ENCODE measurements around the gene PPP1R13B. TPM values are rescaled to one million over a fixed set of nuclear protein-coding genes. Genes with fewer than 3 reads are reported as not detected.

Gene PPP1R13B
- polyA plus RNA-seq, 1 of the 3 experiments (the other 2 are of a cell fraction), result 5.7 TPM

GRCh38 chr14:103878180-103878579, 30.8 kb upstream of the PPP1R13B start:
- no peak overlapping the region for H2AFZ ChIP-seq (ENCODE audit: low read depth)
- ChIA-PET CTCF (interaction anchor here (0.9 to 1.6 kb wide), 3 partner anchors 23 to 70 kb away, joined by 3 to 5 read pairs (median 4); no protein-coding TSS in a partner anchor), POLR2A (interaction anchor here (1.0 kb wide), 1 partner anchor 57 kb away, joined by 3 read pairs; no protein-coding TSS in a partner anchor)
- no peak for DNase-seq
- no peak overlapping the region for H3K9ac ChIP-seq
- H3K79me2 ChIP-seq (ENCODE audit: insufficient read depth), result no peaks in the 10 kb centered on the region
- TF ChIP-seq USF2 (IDR thresholded peaks at IDR 0.05; ENCODE audit: borderline replicate concordance, low read depth, low read length) (no peak), CHD2 (IDR thresholded peaks at IDR 0.05; ENCODE audit: low read length, partially characterized antibody) (no peak), MXI1 (IDR thresholded peaks at IDR 0.05; ENCODE audit: low read depth, low read length) (no peak), GABPA (IDR thresholded peaks at IDR 0.05; ENCODE audit: low read depth) (no peak), TEAD4 (IDR thresholded peaks at IDR 0.05; ENCODE audit: borderline replicate concordance, insufficient read depth) (no peak), NFIC (IDR thresholded peaks at IDR 0.05; ENCODE audit: borderline replicate concordance) (no peak), EZH2phosphoT487 (IDR thresholded peaks at IDR 0.05; ENCODE audit: borderline replicate concordance, low read depth) (no peak), IRF3 (IDR thresholded peaks at IDR 0.05; ENCODE audit: low read depth, low read length) (no peak), FOSL2 (IDR thresholded peaks at IDR 0.05; ENCODE audit: borderline replicate concordance, low read depth) (no peak), RXRA (IDR thresholded peaks at IDR 0.05; ENCODE audit: borderline replicate concordance, low read depth) (no peak)
- TF ChIP-seq, protein P1, sequence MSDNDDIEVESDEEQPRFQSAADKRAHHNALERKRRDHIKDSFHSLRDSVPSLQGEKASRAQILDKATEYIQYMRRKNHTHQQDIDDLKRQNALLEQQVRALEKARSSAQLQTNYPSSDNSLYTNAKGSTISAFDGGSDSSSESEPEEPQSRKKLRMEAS (IDR thresholded peaks at IDR 0.05; ENCODE audit: low read depth), result no peak
- H3K36me3 ChIP-seq (replicated peaks in 1 of 2; ENCODE audit: control insufficient read depth in 1 of 2, insufficient read depth in 2 of 2, low read length in 1 of 2), result no peaks in the 10 kb centered on the region
- peaks cover 0 to 34% of the 10 kb centered on the region in 2 experiments; a peak in 1 of 4 replicates for H3K4me1 ChIP-seq (ENCODE audit: control insufficient read depth in 1 of 2, insufficient read depth in 2 of 2, low read depth in 1 of 2, low read length in 1 of 2)
- no peak overlapping the region for H3K4me2 ChIP-seq
- no peaks in the 10 kb centered on the region for H3K9me2 ChIP-seq
- no peak overlapping the region for H3K4me3 ChIP-seq (ENCODE audit: low read depth in 2 of 2, low read length in 1 of 2)
- no peaks in the 10 kb centered on the region for H4K20me1 ChIP-seq (ENCODE audit: insufficient read depth)
- no peaks in the 10 kb centered on the region for H3F3A ChIP-seq (replicated peaks; ENCODE audit: insufficient read depth)
- WGBS (ENCODE audit: low lambda C conversion rate), result 93% methylated on average over 11 of the region's 11 CpGs
- H3K9me3 ChIP-seq, result no peaks in the 10 kb centered on the region
- H3K27ac ChIP-seq (ENCODE audit: low read depth in 2 of 2, low read length in 1 of 2), result no peak overlapping the region
- H3K27me3 ChIP-seq (ENCODE audit: insufficient read depth), result no peaks in the 10 kb centered on the region

DNA sequence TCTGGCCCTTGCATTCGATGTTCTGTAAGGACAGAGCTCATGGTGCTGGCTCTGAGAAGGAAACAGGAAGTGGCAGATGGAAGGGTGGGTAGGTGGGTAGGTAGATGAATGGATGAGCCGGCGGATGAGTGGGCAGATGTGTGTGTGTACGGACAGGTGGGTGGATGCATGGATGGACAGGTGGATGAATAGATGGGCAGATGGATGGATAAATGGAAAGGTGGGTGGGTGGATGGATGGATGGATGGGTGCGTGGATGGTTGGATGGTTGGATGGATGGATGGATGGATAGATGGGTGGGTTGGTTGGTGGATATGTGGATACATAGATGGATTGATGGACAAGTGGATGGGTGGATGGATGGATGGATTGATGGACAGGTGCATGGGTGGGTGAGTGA, 27.6 kb upstream of the PPP1R13B start:
- ChIA-PET CTCF (no interaction called here), POLR2A (no interaction called here)
- Histone ChIP-seq H3K9me3 (no peaks in the 10 kb centered on the region), H2AFZ (ENCODE audit: low read depth) (no peak overlapping the region), H3K4me2 (no peak overlapping the region), H3K9ac (no peak overlapping the region), H3K4me1 (ENCODE audit: control insufficient read depth in 1 of 2, insufficient read depth in 2 of 2, low read depth in 1 of 2, low read length in 1 of 2) (peaks cover 0 to 6% of the 10 kb centered on the region in 2 experiments; a peak in 1 of 4 replicates), H3K27me3 (ENCODE audit: insufficient read depth) (no peaks in the 10 kb centered on the region), H4K20me1 (ENCODE audit: insufficient read depth) (no peaks in the 10 kb centered on the region), H3K36me3 (replicated peaks in 1 of 2; ENCODE audit: control insufficient read depth in 1 of 2, insufficient read depth in 2 of 2, low read length in 1 of 2) (no peaks in the 10 kb centered on the region), H3K4me3 (ENCODE audit: low read depth in 2 of 2, low read length in 1 of 2) (no peak overlapping the region), H3K79me2 (ENCODE audit: insufficient read depth) (no peaks in the 10 kb centered on the region), H3K27ac (ENCODE audit: low read depth in 2 of 2, low read length in 1 of 2) (no peak overlapping the region), H3K9me2 (no peaks in the 10 kb centered on the region), H3F3A (replicated peaks; ENCODE audit: insufficient read depth) (no peaks in the 10 kb centered on the region)
- TF ChIP-seq TAF1 (IDR thresholded peaks at IDR 0.05; ENCODE audit: borderline replicate concordance, low read depth, low read length) (no peak), USF2 (IDR thresholded peaks at IDR 0.05; ENCODE audit: borderline replicate concordance, low read depth, low read length) (no peak), JUND (IDR thresholded peaks at IDR 0.05) (no peak), CHD2 (IDR thresholded peaks at IDR 0.05; ENCODE audit: low read length, partially characterized antibody) (no peak)
- WGBS (ENCODE audit: low lambda C conversion rate), result 78% methylated on average over 5 of the region's 5 CpGs
- no peak for DNase-seq
